Right atrium auricular region (tissue), 2 donors: ENCODE data around the gene NCKAP5L. TPM values are rescaled to one million over a fixed set of nuclear protein-coding genes. Genes with fewer than 3 reads are reported as not detected.
A peak's percentile ranks its signal among the peaks of the same experiment; 100 is the strongest.

Source experiments
- DNase-seq: peaks from one replicate; pipeline ENCODE4 v3.0.0-alpha.2; 2019; ENCODE audit warnings: low spot score
- H3K27ac ChIP-seq, 2 donors: fragments of 200-600 bp; sonication (generic); 1 replicate in 1 of 2; 2 replicates in 1 of 2; pipeline ENCODE4 v1.5.1; 2016 to 2019
- H3K27me3 ChIP-seq, 2 donors: fragments of 200-600 bp; sonication (generic); one replicate each; pipeline versions ENCODE4 v1.5.1 to v1.6.0; 2017 to 2019
- H3K36me3 ChIP-seq: fragments of 200-600 bp; sonication (generic); one replicate; pipeline ENCODE4 v1.5.1; 2016
- H3K4me1 ChIP-seq, 2 donors: fragments of 200-600 bp; sonication (generic); one replicate each; pipeline versions ENCODE4 v1.5.1 to v1.6.0; 2017 to 2019
- H3K4me3 ChIP-seq, 2 donors: fragments of 200-600 bp; sonication (generic); 1 replicate in 1 of 2; 2 replicates in 1 of 2; pipeline ENCODE4 v1.5.1; 2017 to 2019; ENCODE audit warnings: mild to moderate bottlenecking in 1 of 2, moderate library complexity in 1 of 2
- H3K9me3 ChIP-seq, 2 donors: fragments of 200-600 bp; sonication (generic); one replicate each; pipeline ENCODE4 v1.5.1; 2019
- CTCF ChIP-seq, 2 donors: fragments of 200-600 bp; sonication (generic); IDR thresholded peaks; one replicate each; pipeline ENCODE4 v1.5.1; 2019; ENCODE audit warnings: antibody characterized with exemption in 2 of 2
- total RNA-seq, 2 donors: library from RNA; depleted of rRNA; stranded (reverse); fragments of >200 nt; gene quantifications; one replicate each; pipeline ENCODE4 v1.1.0, GENCODE V29; 2016

NCKAP5L gene
- total RNA-seq, 2 donors from 2014 or later = 18.6 to 18.7 TPM

- Histone ChIP-seq H3K9me3 (no peaks in the 10 kb centered on the region), H3K4me3 (peak within 1 kb of the TSS; percentile 74 to 81), H3K27me3 (no peaks in the 10 kb centered on the region), H3K27ac (peak within 1 kb of the TSS; percentile 88 to 91), H3K36me3 (no peaks in the 10 kb centered on the region), H3K4me1 (peaks cover 0 to 15% of the 10 kb centered on the region in 2 donors)
- TF ChIP-seq CTCF (IDR thresholded peaks at IDR 0.05) = no peak
- peak; percentile 92 for DNase-seq
These were observed 14.5 kb upstream of the NCKAP5L start, which contains the start of gene BCDIN3D for GRCh38 chr12:49842519-49843352. TSS of gene BCDIN3D (minus strand) at chr12:49843106. CDS start at chr12:49843087, 19 bp downstream.

- Histone ChIP-seq H3K9me3 (no peaks in the 10 kb centered on the region), H3K27me3 (no peaks in the 10 kb centered on the region), H3K36me3 (no peaks in the 10 kb centered on the region), H3K4me3 (no peak overlapping the region), H3K27ac (no peak overlapping the region), H3K4me1 (peaks cover 0 to 15% of the 10 kb centered on the region in 2 donors)
- DNase-seq = no peak
- peak; percentile 39 to 76 for TF ChIP-seq CTCF (IDR thresholded peaks at IDR 0.05)
These were observed 10.9 kb upstream of the NCKAP5L start for GRCh38 chr12:49838973-49839633.

GRCh38 chr12:49832836-49833421 lies 4.7 kb upstream of the NCKAP5L start:
- no peaks in the 10 kb centered on the region for H3K9me3 ChIP-seq
- H3K36me3 ChIP-seq = no peaks in the 10 kb centered on the region
- no peak overlapping the region for H3K27ac ChIP-seq
- no peak for DNase-seq
- TF ChIP-seq CTCF (IDR thresholded peaks at IDR 0.05) = no peak
- H3K4me1 ChIP-seq = peaks cover 0 to 7% of the 10 kb centered on the region in 2 donors
- no peak overlapping the region for H3K4me3 ChIP-seq
- H3K27me3 ChIP-seq = no peaks in the 10 kb centered on the region

GRCh38 chr12:49831717-49832116 lies 3.5 kb upstream of the NCKAP5L start:
- H3K27ac ChIP-seq = no peak overlapping the region
- TF ChIP-seq CTCF (IDR thresholded peaks at IDR 0.05) = no peak
- no peak for DNase-seq

GRCh38 chr12:49827401-49828099 lies 663 bp downstream of the NCKAP5L start:
- no peaks in the 10 kb centered on the region for H3K27me3 ChIP-seq
- H3K27ac ChIP-seq = peak overlapping the region; percentile 94 to 95
- no peaks in the 10 kb centered on the region for H3K9me3 ChIP-seq
- peaks cover 0 to 51% of the 10 kb centered on the region in 2 donors for H3K4me1 ChIP-seq
- H3K4me3 ChIP-seq = peak overlapping the region; percentile 81 to 88
- TF ChIP-seq CTCF (IDR thresholded peaks at IDR 0.05) = no peak
- H3K36me3 ChIP-seq = peaks cover 9% of the 10 kb centered on the region
- no peak for DNase-seq

More at GRCh38 chr12:49831717-49832116, 3.5 kb upstream of the NCKAP5L start:
- H3K27me3 ChIP-seq = no peaks in the 10 kb centered on the region
- no peaks in the 10 kb centered on the region for H3K9me3 ChIP-seq
- H3K4me1 ChIP-seq = peaks cover 0 to 15% of the 10 kb centered on the region in 2 donors
- no peak overlapping the region for H3K4me3 ChIP-seq
- no peaks in the 10 kb centered on the region for H3K36me3 ChIP-seq
